GM12891 (cell line): ENCODE data around the gene CEMIP.

Source experiments
- PAX5 ChIP-seq: IDR thresholded peaks from 2 replicates; pipeline ENCODE4 v1.6.1; 2011; ENCODE audit warnings: low read length, moderate library complexity, mild to moderate bottlenecking; ENCODE audit not compliant: insufficient read depth, severe bottlenecking
- POLR2A ChIP-seq: IDR thresholded peaks from 2 replicates; pipeline ENCODE4 v1.6.1; 2011; ENCODE audit warnings: low read depth, low read length, control low read depth
- POLR2AphosphoS5 ChIP-seq: IDR thresholded peaks from 2 replicates; pipeline ENCODE4 v1.6.1; 2011; ENCODE audit warnings: low read depth, low read length, control low read depth
- SPI1 ChIP-seq: IDR thresholded peaks from 2 replicates; pipeline ENCODE4 v1.6.1; 2011; ENCODE audit warnings: low read depth, low read length, control low read depth
- TAF1 ChIP-seq: IDR thresholded peaks from 2 replicates; pipeline ENCODE4 v1.6.1; 2011; ENCODE audit warnings: low read depth, low read length, control low read depth

DNA sequence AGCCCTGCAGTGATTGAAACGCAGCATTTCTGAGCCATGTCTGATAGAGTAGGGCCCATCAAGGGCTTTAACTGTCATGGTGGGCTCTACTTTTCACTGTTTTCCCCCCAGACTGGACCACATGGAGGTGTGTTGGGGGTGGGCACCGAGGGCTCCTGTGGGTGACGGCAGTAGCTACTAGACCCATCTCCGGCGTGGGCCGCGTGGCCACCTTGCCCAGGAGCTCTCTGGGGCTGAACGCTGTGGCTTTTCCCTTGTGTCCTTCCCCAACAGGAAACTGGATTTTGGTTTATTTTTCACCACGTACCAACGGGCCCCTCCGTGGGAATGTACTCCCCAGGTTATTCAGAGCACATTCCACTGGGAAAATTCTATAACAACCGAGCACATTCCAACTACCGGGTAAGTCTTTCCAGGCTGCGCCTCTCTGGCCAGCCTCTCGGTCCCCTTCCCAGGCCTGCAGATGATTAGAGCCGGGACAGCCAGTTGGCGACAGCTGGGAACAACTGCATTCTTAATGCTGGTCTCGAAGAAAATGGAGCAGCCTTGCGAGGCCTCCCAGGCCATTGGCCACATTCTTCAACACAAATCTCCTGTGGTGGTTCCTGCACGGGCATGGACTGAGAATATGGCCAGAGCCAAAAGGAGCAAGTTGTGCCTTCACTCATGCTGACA lies 142.7 kb downstream of the CEMIP start:
- TF ChIP-seq POLR2A: no peak
- no peak for TF ChIP-seq TAF1
- TF ChIP-seq POLR2AphosphoS5: no peak
- no peak for TF ChIP-seq PAX5
- no peak for TF ChIP-seq SPI1
